Fibroblast of skin of left quadriceps (primary cell): ENCODE results near the gene NLRP7.

ENCODE experiments used
- DNase-seq, 2 experiments: peaks; one replicate each; pipeline ENCODE4 v3.0.0-alpha.2; 2013; ENCODE audit warnings: low read depth in 2 of 2

The NLRP7 gene

DNA sequence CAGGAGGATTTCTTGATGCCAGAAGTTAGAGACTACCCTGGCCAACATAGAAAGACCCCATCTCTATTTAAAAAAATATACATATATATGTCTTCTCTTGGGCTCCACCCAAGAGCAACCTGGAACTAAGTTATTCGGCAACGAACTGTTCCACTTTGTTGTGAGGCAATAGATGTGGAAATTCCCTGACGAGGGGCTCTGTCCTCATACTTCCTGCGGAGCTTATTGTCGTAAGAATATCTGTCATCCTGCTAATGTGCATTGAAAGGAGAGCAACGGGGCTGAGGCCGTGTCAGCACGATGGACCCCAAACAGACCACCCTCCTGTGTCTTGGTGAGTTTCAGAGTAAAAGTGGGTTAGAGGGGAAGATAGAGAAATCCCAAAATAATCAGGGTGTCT lies 73.3 kb downstream of the NLRP7 start, which contains the start of gene FCAR:
TSS of gene FCAR (plus strand) at position 246 of the 400 bp plus-strand sequence. CDS start at position 301, 55 bp downstream.
- DNase-seq, result no peak
